GM21528 (cell line): ENCODE data around the gene FNIP2.

Experiments used
- ATAC-seq: cut with Tn5 transposase; IDR thresholded peaks from one replicate; pipeline ENCODE4 v1.9.1; 2021; ENCODE audit warnings: mild to moderate bottlenecking, moderate library complexity; ENCODE audit not compliant: unreplicated experiment, low FRiP score

The FNIP2 gene

GRCh38 chr4:158760866-158761265 lies 8.0 kb upstream of the FNIP2 start:
- ATAC-seq = no peak

GRCh38 chr4:158762553-158762952 lies 6.3 kb upstream of the FNIP2 start:
- no peak for ATAC-seq

- ATAC-seq = no peak
Measured at GRCh38 chr4:158763462-158763861, 5.4 kb upstream of the FNIP2 start.

- no peak for ATAC-seq
Measured at GRCh38 chr4:158766434-158767044, 2.3 kb upstream of the FNIP2 start.

- ATAC-seq = no peak
Measured at GRCh38 chr4:158767451-158767850, 1.4 kb upstream of the FNIP2 start.

- ATAC-seq = peak; percentile 49
Measured at GRCh38 chr4:158769175-158769921, 522 bp downstream of the FNIP2 start.

- ATAC-seq = no peak
Measured at GRCh38 chr4:158770671-158771070, 1.8 kb downstream of the FNIP2 start.

GRCh38 chr4:158771776-158772175 lies 3.0 kb downstream of the FNIP2 start:
- no peak for ATAC-seq

GRCh38 chr4:158775091-158775651 lies 6.3 kb downstream of the FNIP2 start:
- ATAC-seq = no peak

- ATAC-seq = no peak
Measured at GRCh38 chr4:158776106-158776505, 7.3 kb downstream of the FNIP2 start.

GRCh38 chr4:158777423-158778155 lies 8.8 kb downstream of the FNIP2 start:
- peak; percentile 33 for ATAC-seq

GRCh38 chr4:158778156-158778711 lies 9.4 kb downstream of the FNIP2 start:
- ATAC-seq = peak; percentile 97

GRCh38 chr4:158778712-158779111 lies 9.9 kb downstream of the FNIP2 start:
- no peak for ATAC-seq

- no peak for ATAC-seq
Measured at GRCh38 chr4:158781963-158782362, 13.1 kb downstream of the FNIP2 start.

GRCh38 chr4:158782551-158783360 lies 13.9 kb downstream of the FNIP2 start:
- ATAC-seq = peak; percentile 38

GRCh38 chr4:158783785-158784184 lies 15.0 kb downstream of the FNIP2 start:
- ATAC-seq = no peak

GRCh38 chr4:158785718-158786117 lies 16.9 kb downstream of the FNIP2 start:
- no peak for ATAC-seq

GRCh38 chr4:158786121-158786601 lies 17.3 kb downstream of the FNIP2 start:
- no peak for ATAC-seq

GRCh38 chr4:158786955-158787354 lies 18.1 kb downstream of the FNIP2 start:
- no peak for ATAC-seq
